ENCODE measurements around the gene PRRT1B. TPM values are rescaled to one million over a fixed set of nuclear protein-coding genes. Genes with fewer than 3 reads are reported as not detected.
A peak's percentile ranks its signal among the peaks of the same experiment; 100 is the strongest.

Gene PRRT1B
- polyA plus RNA-seq, 1 donor from 2014 or later, result not detected

- Mint-ChIP-seq H3K9me3 (no peaks in the 10 kb centered on the region), H3K36me3 (peaks cover 4% of the 10 kb centered on the region), H3K27ac (no peak overlapping the region), H3K27me3 (no peaks in the 10 kb centered on the region), H3K4me3 (no peak overlapping the region), H3K4me1 (no peaks in the 10 kb centered on the region)
Observed at GRCh38 chr9:131516100-131516499, 29.2 kb upstream of the PRRT1B start.

DNA sequence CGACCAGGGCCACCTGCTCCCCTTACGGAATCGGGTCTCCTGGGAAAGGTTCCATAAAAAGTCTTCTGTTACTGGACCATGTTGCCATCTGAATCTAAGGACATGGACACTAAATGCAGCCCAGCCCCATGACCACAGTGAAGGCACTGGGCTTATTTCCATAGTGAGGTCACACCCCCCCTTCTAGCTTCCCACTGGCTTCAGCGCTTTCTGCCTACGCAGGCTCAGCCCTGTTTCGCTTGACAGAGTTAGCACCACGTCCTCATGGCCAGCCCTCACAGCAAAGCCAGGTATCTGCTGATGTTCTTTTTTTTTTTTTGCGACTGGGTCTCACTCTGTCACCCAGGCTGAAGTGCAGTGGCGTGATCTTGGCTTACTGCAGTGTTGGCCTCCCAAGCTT, 28.4 kb upstream of the PRRT1B start:
- no peak overlapping the region for H3K4me3 Mint-ChIP-seq
- no peaks in the 10 kb centered on the region for H3K4me1 Mint-ChIP-seq
- no peaks in the 10 kb centered on the region for H3K9me3 Mint-ChIP-seq
- H3K36me3 Mint-ChIP-seq, result peaks cover 4% of the 10 kb centered on the region
- no peaks in the 10 kb centered on the region for H3K27me3 Mint-ChIP-seq
- H3K27ac Mint-ChIP-seq, result no peak overlapping the region

- Mint-ChIP-seq H3K27me3 (no peaks in the 10 kb centered on the region), H3K27ac (no peak overlapping the region), H3K4me1 (no peaks in the 10 kb centered on the region), H3K36me3 (peaks cover 4% of the 10 kb centered on the region), H3K4me3 (no peak overlapping the region), H3K9me3 (no peaks in the 10 kb centered on the region)
Observed at GRCh38 chr9:131517761-131518190, 27.5 kb upstream of the PRRT1B start.

DNA sequence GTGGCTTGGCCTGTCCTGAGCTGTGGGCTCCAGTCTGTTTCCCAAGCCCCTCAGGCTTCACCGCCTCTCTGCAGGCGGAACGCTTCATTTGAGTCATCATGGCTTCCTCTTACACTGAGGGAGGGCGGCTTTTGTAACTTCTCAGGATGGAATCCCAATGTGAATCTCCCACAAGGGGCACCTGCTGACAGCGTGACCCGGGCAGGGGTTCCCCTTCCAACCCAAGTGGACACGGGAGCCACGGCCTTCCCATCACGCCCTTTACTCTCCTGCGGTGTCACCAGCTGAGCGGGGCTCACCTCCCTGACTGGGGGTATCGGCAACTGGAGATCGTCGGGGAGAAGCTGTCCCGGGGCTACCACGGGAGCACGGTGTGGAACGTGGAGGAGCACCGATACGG, 26.8 kb upstream of the PRRT1B start:
- Mint-ChIP-seq H3K4me3 (no peak overlapping the region), H3K9me3 (no peaks in the 10 kb centered on the region), H3K27ac (no peak overlapping the region), H3K4me1 (no peaks in the 10 kb centered on the region), H3K27me3 (no peaks in the 10 kb centered on the region), H3K36me3 (peaks cover 4% of the 10 kb centered on the region)

- H3K4me3 Mint-ChIP-seq, result no peak overlapping the region
- no peaks in the 10 kb centered on the region for H3K9me3 Mint-ChIP-seq
- H3K27ac Mint-ChIP-seq, result no peak overlapping the region
- no peaks in the 10 kb centered on the region for H3K27me3 Mint-ChIP-seq
- H3K36me3 Mint-ChIP-seq, result peaks cover 9% of the 10 kb centered on the region
- no peaks in the 10 kb centered on the region for H3K4me1 Mint-ChIP-seq
Observed at GRCh38 chr9:131520503-131520902, 24.8 kb upstream of the PRRT1B start.

GRCh38 chr9:131521203-131521602, 24.1 kb upstream of the PRRT1B start:
- peaks cover 0 to under 1% (median 0%) of the 10 kb centered on the region in 3 donors for H3K4me1 Mint-ChIP-seq
- H3K4me3 Mint-ChIP-seq, result no peak overlapping the region
- no peaks in the 10 kb centered on the region for H3K9me3 Mint-ChIP-seq
- no peak overlapping the region for H3K27ac Mint-ChIP-seq
- peaks cover 9% of the 10 kb centered on the region for H3K36me3 Mint-ChIP-seq
- H3K27me3 Mint-ChIP-seq, result no peaks in the 10 kb centered on the region

DNA sequence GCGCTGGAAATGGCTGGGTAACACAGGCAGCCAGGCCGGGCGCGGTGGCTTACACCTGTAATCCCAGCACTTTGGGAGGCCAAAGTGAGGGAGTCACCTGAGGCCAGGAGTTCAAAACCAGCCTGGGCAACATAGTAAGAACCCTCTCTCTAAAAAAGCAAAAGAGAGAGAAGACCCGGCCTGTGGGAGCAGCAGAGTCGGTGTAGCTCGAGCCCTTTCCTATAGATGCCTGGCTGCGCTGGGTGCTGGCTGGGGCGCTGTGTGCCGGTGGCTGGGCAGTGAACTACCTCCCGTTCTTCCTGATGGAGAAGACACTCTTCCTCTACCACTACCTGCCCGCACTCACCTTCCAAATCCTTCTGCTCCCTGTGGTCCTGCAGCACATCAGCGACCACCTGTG, 23.5 kb upstream of the PRRT1B start:
- Mint-ChIP-seq H3K36me3 (peaks cover 9% of the 10 kb centered on the region), H3K27ac (no peak overlapping the region), H3K4me1 (peaks cover 0 to 3% (median 0%) of the 10 kb centered on the region in 3 donors), H3K9me3 (no peaks in the 10 kb centered on the region), H3K27me3 (no peaks in the 10 kb centered on the region), H3K4me3 (no peak overlapping the region)

- Mint-ChIP-seq H3K36me3 (peaks cover 9% of the 10 kb centered on the region), H3K27me3 (no peaks in the 10 kb centered on the region), H3K4me1 (peaks cover 0 to 3% (median 0%) of the 10 kb centered on the region in 3 donors), H3K9me3 (no peaks in the 10 kb centered on the region), H3K27ac (peak overlapping the region in 2 of 3 donors; percentile 67 to 82), H3K4me3 (no peak overlapping the region)
Observed at GRCh38 chr9:131522257-131523085, 22.9 kb upstream of the PRRT1B start.

DNA sequence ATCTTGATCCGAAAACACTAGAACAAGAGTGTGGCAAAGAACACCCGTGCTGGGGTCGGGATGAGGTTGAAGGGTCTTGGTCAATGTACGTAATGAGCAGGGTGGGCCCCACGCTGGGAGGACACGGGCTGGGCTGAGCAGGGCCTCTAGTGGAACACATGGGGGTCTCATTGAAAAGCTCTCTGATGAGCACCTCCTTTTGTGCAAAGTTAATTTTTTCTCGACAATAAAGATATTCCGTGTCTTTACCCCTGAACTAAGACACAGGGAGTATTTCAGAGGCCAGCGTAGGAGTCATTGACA, 22.3 kb upstream of the PRRT1B start:
- peaks cover 0 to 3% (median 0%) of the 10 kb centered on the region in 3 donors for H3K4me1 Mint-ChIP-seq
- H3K4me3 Mint-ChIP-seq, result no peak overlapping the region
- peak overlapping the region in 2 of 3 donors; percentile 67 to 82 for H3K27ac Mint-ChIP-seq
- H3K27me3 Mint-ChIP-seq, result no peaks in the 10 kb centered on the region
- H3K9me3 Mint-ChIP-seq, result no peaks in the 10 kb centered on the region
- peaks cover 5% of the 10 kb centered on the region for H3K36me3 Mint-ChIP-seq

GRCh38 chr9:131523451-131524435, 21.6 kb upstream of the PRRT1B start:
- Mint-ChIP-seq H3K27ac (peak overlapping the region in 1 of 3 donors; percentile 82), H3K27me3 (no peaks in the 10 kb centered on the region), H3K4me3 (peak overlapping the region in 1 of 4 donors; percentile 62), H3K9me3 (no peaks in the 10 kb centered on the region), H3K36me3 (peaks cover 5% of the 10 kb centered on the region), H3K4me1 (peaks cover 0 to 3% (median 2%) of the 10 kb centered on the region in 3 donors)

- Mint-ChIP-seq H3K36me3 (peaks cover 5% of the 10 kb centered on the region), H3K4me3 (peak overlapping the region in 1 of 4 donors; percentile 62), H3K4me1 (peaks cover 0 to 3% (median 2%) of the 10 kb centered on the region in 3 donors), H3K27ac (peak overlapping the region in 1 of 3 donors; percentile 46), H3K9me3 (no peaks in the 10 kb centered on the region), H3K27me3 (no peaks in the 10 kb centered on the region)
Observed at GRCh38 chr9:131524665-131525315, 20.5 kb upstream of the PRRT1B start.

DNA sequence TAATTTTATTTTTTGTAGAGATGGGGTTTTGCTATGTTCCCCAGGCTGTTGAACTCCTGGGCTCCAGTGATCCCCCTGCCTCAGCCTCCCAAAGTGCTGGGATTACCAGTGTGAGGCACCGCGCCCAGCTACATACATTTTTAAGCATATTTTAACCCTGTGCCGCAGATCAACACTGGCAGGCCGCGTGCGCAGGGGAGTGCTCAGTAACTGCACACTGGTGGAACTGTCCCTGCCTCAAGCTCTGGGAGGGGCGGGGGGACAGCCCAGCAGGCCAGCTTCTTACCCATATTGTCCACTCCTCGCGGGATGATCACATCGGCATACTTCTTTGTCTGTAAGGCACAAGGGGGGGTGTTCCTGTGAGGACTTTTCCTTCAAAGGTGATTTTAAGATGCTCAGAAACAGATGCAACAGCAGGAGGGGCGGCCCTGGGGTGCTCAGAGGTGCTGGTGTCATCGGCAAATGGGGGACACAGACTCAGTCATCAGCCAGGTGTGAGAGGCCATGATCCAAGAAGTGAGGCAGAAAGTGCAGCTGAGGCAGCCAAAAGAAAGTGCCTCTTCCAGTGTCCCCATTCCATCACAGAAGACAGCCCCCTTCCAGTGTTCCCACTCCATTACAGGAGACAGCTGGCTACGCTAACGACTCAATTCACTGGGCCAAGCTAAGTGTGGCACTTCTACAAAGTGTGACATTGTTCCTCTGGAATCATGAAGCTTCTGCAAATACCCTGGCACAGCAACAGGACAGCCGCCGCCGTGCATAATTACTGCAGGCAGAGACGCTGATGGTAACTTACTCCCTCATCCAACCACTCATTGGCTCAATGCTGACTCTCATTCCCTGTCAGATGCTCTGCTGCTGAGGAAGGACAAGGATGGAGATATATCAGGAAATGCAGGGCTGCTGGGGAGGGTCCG, 19.4 kb upstream of the PRRT1B start:
- Mint-ChIP-seq H3K27ac (no peak overlapping the region), H3K27me3 (no peaks in the 10 kb centered on the region), H3K36me3 (peaks cover 5% of the 10 kb centered on the region), H3K4me3 (peak overlapping the region in 3 of 4 donors; percentile 7 to 74 (median 35)), H3K9me3 (no peaks in the 10 kb centered on the region), H3K4me1 (peaks cover 0 to 6% (median 3%) of the 10 kb centered on the region in 3 donors)

DNA sequence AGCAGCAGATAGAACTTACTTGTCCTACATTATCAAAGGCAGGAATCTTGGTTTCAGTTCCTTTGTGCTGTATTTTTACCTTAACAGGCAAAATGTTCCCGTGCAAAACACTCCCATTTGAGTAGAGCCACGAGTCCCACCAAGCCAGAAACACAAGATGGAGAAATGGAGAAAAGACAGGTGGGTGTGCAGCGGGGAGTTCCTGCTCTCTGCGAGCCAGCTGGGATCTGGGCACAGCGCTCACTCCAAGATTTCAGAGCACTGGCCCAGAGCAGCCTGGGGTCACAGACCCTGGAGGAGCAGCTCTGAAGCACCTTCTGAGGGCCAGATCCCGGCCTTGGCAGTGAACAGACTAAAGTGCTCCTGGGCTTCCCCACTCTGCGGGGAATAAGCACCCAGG, 17.1 kb upstream of the PRRT1B start:
- Mint-ChIP-seq H3K27ac (no peak overlapping the region), H3K27me3 (no peaks in the 10 kb centered on the region), H3K9me3 (no peaks in the 10 kb centered on the region), H3K4me3 (peak overlapping the region; percentile 34 to 84 (median 66)), H3K36me3 (peaks cover 5% of the 10 kb centered on the region), H3K4me1 (peaks cover 0 to 6% (median 6%) of the 10 kb centered on the region in 3 donors)
